Gastrocnemius medialis (tissue), 4 donors: ENCODE measurements around the gene CHURC1.

Experiments used
- POLR2A ChIP-seq, 2 donors: fragments of 450-650 bp; IDR thresholded peaks; one replicate each; pipeline ENCODE4 v1.6.1; 2017; ENCODE audit warnings: antibody characterized with exemption in 2 of 2, mild to moderate bottlenecking in 2 of 2, moderate library complexity in 2 of 2
- TF ChIP-seq, protein P1 (sequence below), 5 experiments: fragments of 450-650 bp in 3 of 5; fragments of 200-600 bp in 2 of 5; sonication (generic) in 2 of 5; IDR thresholded peaks in 4 of 5; conservative IDR thresholded peaks in 1 of 5; 1 replicate in 4 of 5; 2 replicates in 1 of 5; pipeline ENCODE4 v1.5.1; 2016 to 2019; ENCODE audit warnings: antibody characterized with exemption in 5 of 5, mild to moderate bottlenecking in 3 of 5, moderate library complexity in 3 of 5

DNA sequence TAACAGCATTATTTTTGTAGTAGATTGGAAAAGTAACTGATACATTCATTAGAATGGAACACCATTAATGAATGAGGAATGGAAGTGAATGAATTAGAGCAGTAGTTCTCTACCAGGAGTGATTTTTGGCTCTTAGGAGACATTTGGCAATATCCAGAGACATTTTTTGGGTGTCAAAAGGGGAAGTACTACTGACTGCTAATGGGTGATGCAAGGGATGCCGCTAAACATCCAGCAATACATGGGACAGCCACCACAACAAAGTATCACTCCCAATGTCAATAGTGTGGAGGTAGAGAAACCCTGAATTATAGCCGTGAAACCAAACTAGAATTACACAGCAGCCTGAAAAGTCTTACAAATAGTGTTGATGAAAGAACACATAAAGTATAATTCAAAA lies 1.5 kb downstream of the CHURC1 start:
- TF ChIP-seq, protein P1, sequence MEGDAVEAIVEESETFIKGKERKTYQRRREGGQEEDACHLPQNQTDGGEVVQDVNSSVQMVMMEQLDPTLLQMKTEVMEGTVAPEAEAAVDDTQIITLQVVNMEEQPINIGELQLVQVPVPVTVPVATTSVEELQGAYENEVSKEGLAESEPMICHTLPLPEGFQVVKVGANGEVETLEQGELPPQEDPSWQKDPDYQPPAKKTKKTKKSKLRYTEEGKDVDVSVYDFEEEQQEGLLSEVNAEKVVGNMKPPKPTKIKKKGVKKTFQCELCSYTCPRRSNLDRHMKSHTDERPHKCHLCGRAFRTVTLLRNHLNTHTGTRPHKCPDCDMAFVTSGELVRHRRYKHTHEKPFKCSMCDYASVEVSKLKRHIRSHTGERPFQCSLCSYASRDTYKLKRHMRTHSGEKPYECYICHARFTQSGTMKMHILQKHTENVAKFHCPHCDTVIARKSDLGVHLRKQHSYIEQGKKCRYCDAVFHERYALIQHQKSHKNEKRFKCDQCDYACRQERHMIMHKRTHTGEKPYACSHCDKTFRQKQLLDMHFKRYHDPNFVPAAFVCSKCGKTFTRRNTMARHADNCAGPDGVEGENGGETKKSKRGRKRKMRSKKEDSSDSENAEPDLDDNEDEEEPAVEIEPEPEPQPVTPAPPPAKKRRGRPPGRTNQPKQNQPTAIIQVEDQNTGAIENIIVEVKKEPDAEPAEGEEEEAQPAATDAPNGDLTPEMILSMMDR (IDR thresholded peaks at IDR 0.05 in 4 of 5, conservative IDR thresholded peaks at IDR 0.05 in 1 of 5), result no peak
- no peak for TF ChIP-seq POLR2A (IDR thresholded peaks at IDR 0.05)
